Measurements from ENCODE around the gene IMPACT. TPM values are rescaled to one million over a fixed set of nuclear protein-coding genes. Genes with fewer than 3 reads are reported as not detected.

IMPACT gene
- total RNA-seq, 1 experiment from 2014 or later = 21.5 TPM

GRCh38 chr18:24421831-24422230 is 4.6 kb upstream of the IMPACT start:
- no peak for DNase-seq (ENCODE audit: low spot score)

GRCh38 chr18:24426073-24426397 is 435 bp upstream of the IMPACT start:
- no peak for DNase-seq (ENCODE audit: low spot score)

GRCh38 chr18:24427484-24427883 is 1.0 kb downstream of the IMPACT start:
- DNase-seq (ENCODE audit: low spot score) = no peak

GRCh38 chr18:24428709-24429108 is 2.2 kb downstream of the IMPACT start:
- DNase-seq (ENCODE audit: low spot score) = no peak

- no peak for DNase-seq (ENCODE audit: low spot score)
Measured at GRCh38 chr18:24429188-24429587, 2.7 kb downstream of the IMPACT start.

GRCh38 chr18:24432618-24433017 is 6.1 kb downstream of the IMPACT start:
- DNase-seq (ENCODE audit: low spot score) = no peak

- no peak for DNase-seq (ENCODE audit: low spot score)
Measured at GRCh38 chr18:24436939-24437338, 10.5 kb downstream of the IMPACT start.

GRCh38 chr18:24443870-24444269 is 17.4 kb downstream of the IMPACT start:
- DNase-seq (ENCODE audit: low spot score) = no peak

GRCh38 chr18:24446453-24446852 is 20.0 kb downstream of the IMPACT start:
- DNase-seq (ENCODE audit: low spot score) = no peak

GRCh38 chr18:24446953-24447538 is 20.6 kb downstream of the IMPACT start:
- DNase-seq (ENCODE audit: low spot score) = no peak

- no peak for DNase-seq (ENCODE audit: low spot score)
Measured at GRCh38 chr18:24447961-24448360, 21.5 kb downstream of the IMPACT start.

GRCh38 chr18:24456549-24456948 is 30.1 kb downstream of the IMPACT start:
- no peak for DNase-seq (ENCODE audit: low spot score)

GRCh38 chr18:24459772-24460171 is 33.3 kb downstream of the IMPACT start:
- DNase-seq (ENCODE audit: low spot score) = no peak

- no peak for DNase-seq (ENCODE audit: low spot score)
Measured at GRCh38 chr18:24460388-24460787, 33.9 kb downstream of the IMPACT start, which contains the start of gene HRH4. HRH4 (plus strand) TSS chr18:24460637; CDS start chr18:24460729, 92 bp downstream.

GRCh38 chr18:24461996-24462395 is 35.5 kb downstream of the IMPACT start:
- DNase-seq (ENCODE audit: low spot score) = no peak

- DNase-seq (ENCODE audit: low spot score) = no peak
Measured at GRCh38 chr18:24462838-24463775, 36.6 kb downstream of the IMPACT start.

- no peak for DNase-seq (ENCODE audit: low spot score)
Measured at GRCh38 chr18:24465486-24465885, 39.0 kb downstream of the IMPACT start.

GRCh38 chr18:24466771-24467170 is 40.3 kb downstream of the IMPACT start:
- DNase-seq (ENCODE audit: low spot score) = no peak

GRCh38 chr18:24470022-24470618 is 43.6 kb downstream of the IMPACT start:
- DNase-seq (ENCODE audit: low spot score) = no peak

GRCh38 chr18:24470805-24471204 is 44.3 kb downstream of the IMPACT start:
- DNase-seq (ENCODE audit: low spot score) = no peak

GRCh38 chr18:24472591-24472990 is 46.1 kb downstream of the IMPACT start:
- DNase-seq (ENCODE audit: low spot score) = no peak

- no peak for DNase-seq (ENCODE audit: low spot score)
Measured at GRCh38 chr18:24474406-24474805, 47.9 kb downstream of the IMPACT start.
